HepG2 (cell line): ENCODE results near the gene TMEM270. TPM values are rescaled to one million over a fixed set of nuclear protein-coding genes. Genes with fewer than 3 reads are reported as not detected.

ENCODE experiments used
- ATAC-seq: fragments of 200-7000 bp; cut with Tn5 transposase; 3 replicates; pipeline ENCODE4 v1.9.1; 2020; ENCODE audit warnings: mild to moderate bottlenecking, moderate library complexity
- BruUV-seq: library from RNA; stranded (reverse); fragments of 400-500 nt; replicated peaks from 2 replicates; lab custom pipeline; 2021; lab: Mats Ljungman, UMichigan
- CTCF ChIA-PET: fragments of 300-600 bp; formaldehyde crosslinking; extraction: SDS; loops from one replicate; lab custom pipeline; 2021; ENCODE audit warnings: low total read pairs, inconsistent platforms, low intra/inter-chr PET ratio; lab: Yijun Ruan, JAX
- POLR2A ChIA-PET: fragments of 350-600 bp; sonication (Branson Sonifier 250); formaldehyde crosslinking; loops from one replicate; lab custom pipeline; 2020; ENCODE audit warnings: antibody characterized with exemption, inconsistent platforms; lab: Yijun Ruan, JAX
- DNase-seq: peaks from one replicate; pipeline ENCODE4 v3.0.0-alpha.2; 2015; ENCODE audit warnings: low spot score
- FAIRE-seq: peaks from 3 replicates; lab custom pipeline; 2011; peaks lifted over from hg19 to GRCh38; lab: Jason Lieb, UNC
- H2AFZ ChIP-seq: one replicate; pipeline ENCODE4 v1.6.1; 2011; ENCODE audit warnings: low read length, inconsistent platforms
- H3K27ac ChIP-seq: fragments of 300-600 bp; 3 replicates; pipeline ENCODE4 v1.8.0; 2011; ENCODE audit warnings: mixed run types, mild to moderate bottlenecking, mixed read lengths, low read length, inconsistent platforms; ENCODE audit not compliant: insufficient read depth; ENCODE audit errors: extremely low read length
- H3K27me3 ChIP-seq, 2 experiments: fragments of 200-600 bp in 1 of 2; 2 replicates in 1 of 2; 3 replicates in 1 of 2; pipeline versions ENCODE4 v1.6.0 to v1.8.0; 2011; ENCODE audit warnings: low read length in 2 of 2, mild to moderate bottlenecking in 2 of 2, moderate library complexity in 2 of 2, inconsistent platforms in 1 of 2; ENCODE audit not compliant: insufficient read depth in 2 of 2, control insufficient read depth in 1 of 2
- H3K36me3 ChIP-seq, 2 experiments: fragments of 200-600 bp in 1 of 2; replicated peaks in 1 of 2; 2 replicates in 1 of 2; 3 replicates in 1 of 2; pipeline versions ENCODE4 v1.5.1 to v1.8.0; 2011; ENCODE audit warnings: low read length in 2 of 2, inconsistent platforms in 1 of 2; ENCODE audit not compliant: insufficient read depth in 2 of 2, control insufficient read depth in 1 of 2
- H3K4me1 ChIP-seq: 2 replicates; pipeline ENCODE4 v1.5.1; 2012; ENCODE audit warnings: low read length, inconsistent platforms; ENCODE audit not compliant: insufficient read depth
- H3K4me2 ChIP-seq: 2 replicates; pipeline ENCODE4 v1.6.0; 2011; ENCODE audit warnings: low read depth, low read length, inconsistent platforms
- H3K4me3 ChIP-seq, 3 experiments: fragments of 200-600 bp in 1 of 3; sonication (generic), shearing (Covaris generic) in 1 of 3; replicated peaks in 1 of 3; 2 replicates each; pipeline ENCODE4 v1.5.1; 2011 to 2016; ENCODE audit warnings: low read length in 3 of 3, inconsistent platforms in 2 of 3, low read depth in 2 of 3, mild to moderate bottlenecking in 2 of 3, control low read depth in 1 of 3, mixed read lengths in 1 of 3; ENCODE audit not compliant: insufficient read depth in 1 of 3
- H3K79me2 ChIP-seq: one replicate; pipeline ENCODE4 v1.6.1; 2011; ENCODE audit warnings: low read length, inconsistent platforms; ENCODE audit not compliant: insufficient read depth
- H3K9ac ChIP-seq: 2 replicates; pipeline ENCODE4 v1.6.0; 2011; ENCODE audit warnings: mild to moderate bottlenecking, low read depth, low read length, inconsistent platforms; ENCODE audit not compliant: insufficient read depth
- H3K9me3 ChIP-seq: 2 replicates; pipeline ENCODE4 v1.5.1; 2012; ENCODE audit warnings: mild to moderate bottlenecking, low read length
- H4K20me1 ChIP-seq: 2 replicates; pipeline ENCODE4 v1.6.0; 2011; ENCODE audit warnings: inconsistent platforms, mild to moderate bottlenecking, low read length, moderate library complexity; ENCODE audit not compliant: insufficient read depth
- GLI4 ChIP-seq: sonication (generic); formaldehyde crosslinking; IDR thresholded peaks from 2 replicates; pipeline ENCODE4 v1.5.1; 2020; ENCODE audit warnings: missing genetic modification reagents, mild to moderate bottlenecking, moderate library complexity, borderline replicate concordance
- KDM4B ChIP-seq: sonication (generic); formaldehyde crosslinking; IDR thresholded peaks from 2 replicates; pipeline ENCODE4 v1.4.0; 2020; ENCODE audit warnings: missing genetic modification reagents
- MIER3 ChIP-seq: IDR thresholded peaks from 2 replicates; pipeline ENCODE4 v1.6.1; 2016; ENCODE audit warnings: missing compliant biosample characterization, borderline replicate concordance
- SP140L ChIP-seq: sonication (generic); formaldehyde crosslinking; IDR thresholded peaks from 2 replicates; pipeline ENCODE4 v1.4.0; 2020; ENCODE audit warnings: missing genetic modification reagents, borderline replicate concordance
- U2AF2 ChIP-seq: fragments of 200-400 bp; formaldehyde crosslinking; IDR thresholded peaks from 2 replicates; pipeline ENCODE4 v1.6.1; 2017; ENCODE audit warnings: low read depth, mild to moderate bottlenecking, low read length
- ZMYM4 ChIP-seq: sonication (generic); formaldehyde crosslinking; IDR thresholded peaks from 2 replicates; pipeline ENCODE4 v1.8.1; 2023; ENCODE audit warnings: mild to moderate bottlenecking, missing genetic modification reagents
- ZNF292 ChIP-seq: sonication (generic); formaldehyde crosslinking; IDR thresholded peaks from 2 replicates; pipeline ENCODE4 v1.8.1; 2022; ENCODE audit warnings: mild to moderate bottlenecking, low read depth, missing genetic modification reagents, borderline replicate concordance
- ZNF552 ChIP-seq: sonication (generic); formaldehyde crosslinking; IDR thresholded peaks from 2 replicates; pipeline ENCODE4 v1.9.0; 2022; ENCODE audit warnings: missing genetic modification reagents, mild to moderate bottlenecking, borderline replicate concordance
- ZNF563 ChIP-seq: sonication (generic); formaldehyde crosslinking; IDR thresholded peaks from 2 replicates; pipeline ENCODE4 v1.8.0; 2022; ENCODE audit warnings: mild to moderate bottlenecking, moderate library complexity, missing genetic modification reagents
- ZNF773 ChIP-seq: sonication (generic); formaldehyde crosslinking; IDR thresholded peaks from 2 replicates; pipeline ENCODE4 v1.4.0; 2020; ENCODE audit warnings: missing genetic modification reagents, borderline replicate concordance
- ZSCAN22 ChIP-seq: sonication (generic); formaldehyde crosslinking; IDR thresholded peaks from 2 replicates; pipeline ENCODE4 v1.4.0; 2020; ENCODE audit warnings: mild to moderate bottlenecking, missing genetic modification reagents
- WGBS: methylation state at CpG from one replicate; pipeline ENCODE4 v1.1.6; 2017; ENCODE audit warnings: low lambda C conversion rate; 5-methylcytosine and 5-hydroxymethylcytosine counted together
- in situ Hi-C: cut with HindIII; loops from 2 replicates; pipeline ENCODE4 v1.10.0; 2017; ENCODE audit warnings: low pct_unique_long_range_greater_than_20kb; ENCODE audit not compliant: extremely low pct_ligation_motif_present
- intact Hi-C: fragments of 100-400 bp; cut with micrococcal nuclease; formaldehyde crosslinking; loops from one replicate; pipeline ENCODE4 v1.10.0; 2022; ENCODE audit not compliant: unreplicated experiment
- polyA plus RNA-seq, 8 experiments: library from polyadenylated mRNA; depleted of rRNA in 3 of 8; stranded (reverse) in 7 of 8; unstranded in 1 of 8; fragments of >200 nt; fragmentation: Illumina TruSeq in 4 of 8; extraction: Trizol in 4 of 8; gene quantifications; 2 replicates each; pipeline versions ENCODE4 v1.2.1 to v1.2.3, GENCODE V29; 2011 to 2016; ENCODE audit warnings: low read depth in 4 of 8, missing spikeins in 1 of 8, mixed read lengths in 1 of 8; ENCODE audit not compliant: insufficient read depth in 1 of 8
- total RNA-seq, 5 experiments: library from RNA; depleted of rRNA; stranded (reverse); fragments of >200 nt; fragmentation: Illumina TruSeq; extraction: Trizol; gene quantifications; 2 replicates each; pipeline ENCODE4 v1.2.3, GENCODE V29; 2016; ENCODE audit warnings: low read depth in 1 of 5
- TF ChIP-seq, protein P1 (sequence below): IDR thresholded peaks from 2 replicates; pipeline ENCODE4 v1.6.1; 2016; ENCODE audit warnings: low read depth, control low read depth
- TF ChIP-seq, protein P2 (sequence below): sonication (generic); formaldehyde crosslinking; IDR thresholded peaks from 2 replicates; pipeline ENCODE4 v1.5.0; 2020; ENCODE audit warnings: mild to moderate bottlenecking, missing genetic modification reagents, borderline replicate concordance
- TF ChIP-seq, protein P3 (sequence below): sonication (generic); formaldehyde crosslinking; IDR thresholded peaks from 2 replicates; pipeline ENCODE4 v1.5.0; 2020; ENCODE audit warnings: missing genetic modification reagents
- TF ChIP-seq, protein P4 (sequence below): IDR thresholded peaks from 2 replicates; pipeline ENCODE4 v1.6.1; 2018; ENCODE audit warnings: missing genetic modification reagents

TMEM270 gene
- total and polyA plus RNA-seq, 2 of the 13 experiments (the other 11 are each of a cell fraction or from before 2014, with no cell fraction given) = not detected

DNA sequence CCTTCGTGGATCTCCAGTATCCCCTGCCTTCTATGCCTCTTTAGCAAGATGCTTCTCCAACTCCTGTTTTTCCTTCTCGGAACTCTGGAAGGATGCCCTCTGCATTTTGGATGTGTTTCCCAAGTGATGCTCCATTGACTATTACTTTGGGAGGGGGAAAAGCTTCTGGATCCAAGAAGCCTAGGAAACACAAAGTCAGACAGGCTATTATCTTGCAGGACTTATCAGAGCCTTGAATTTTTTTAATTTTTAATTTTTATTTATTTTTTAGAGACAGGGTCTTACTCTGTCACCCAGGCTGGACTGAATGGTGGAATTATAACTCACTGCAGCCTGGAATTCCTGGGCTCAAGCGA lies 21.1 kb downstream of the TMEM270 start:
- 44% methylated on average over 3 of the region's 3 CpGs for WGBS
- Histone ChIP-seq H3K9ac (no peak overlapping the region), H3K27ac (no peak overlapping the region), H3K27me3 (peaks cover 1 to 22% of the 10 kb centered on the region in 2 experiments; a peak in 4 of 5 replicates), H3K4me3 (no peak overlapping the region), H4K20me1 (no peaks in the 10 kb centered on the region), H3K4me1 (peaks cover 34% of the 10 kb centered on the region), H2AFZ (no peak overlapping the region), H3K9me3 (no peaks in the 10 kb centered on the region), H3K79me2 (no peaks in the 10 kb centered on the region), H3K36me3 (no peaks in the 10 kb centered on the region), H3K4me2 (no peak overlapping the region)
- in situ Hi-C loops (no loop called here), intact Hi-C loops (no loop called here)
- no TSS peak for BruUV-seq
- POLR2A ChIA-PET = no interaction called here
- no peak for DNase-seq
- ATAC-seq = no peak
- CTCF ChIA-PET = no interaction called here
- FAIRE-seq = no peak
- TF ChIP-seq ZNF552 (CRISPR knock-in tag) (no peak), ZSCAN22 (CRISPR knock-in tag) (no peak), SP140L (CRISPR knock-in tag) (no peak), ZMYM4 (CRISPR knock-in tag) (no peak), ZNF292 (CRISPR knock-in tag) (no peak), U2AF2 (no peak), ZNF773 (CRISPR knock-in tag) (no peak), GLI4 (CRISPR knock-in tag) (no peak), ZNF563 (no peak), KDM4B (CRISPR knock-in tag) (no peak), MIER3 (CRISPR knock-in tag) (no peak)
- TF ChIP-seq, protein P1, sequence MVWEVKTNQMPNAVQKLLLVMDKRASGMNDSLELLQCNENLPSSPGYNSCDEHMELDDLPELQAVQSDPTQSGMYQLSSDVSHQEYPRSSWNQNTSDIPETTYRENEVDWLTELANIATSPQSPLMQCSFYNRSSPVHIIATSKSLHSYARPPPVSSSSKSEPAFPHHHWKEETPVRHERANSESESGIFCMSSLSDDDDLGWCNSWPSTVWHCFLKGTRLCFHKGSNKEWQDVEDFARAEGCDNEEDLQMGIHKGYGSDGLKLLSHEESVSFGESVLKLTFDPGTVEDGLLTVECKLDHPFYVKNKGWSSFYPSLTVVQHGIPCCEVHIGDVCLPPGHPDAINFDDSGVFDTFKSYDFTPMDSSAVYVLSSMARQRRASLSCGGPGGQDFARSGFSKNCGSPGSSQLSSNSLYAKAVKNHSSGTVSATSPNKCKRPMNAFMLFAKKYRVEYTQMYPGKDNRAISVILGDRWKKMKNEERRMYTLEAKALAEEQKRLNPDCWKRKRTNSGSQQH = no peak
- TF ChIP-seq, protein P2, sequence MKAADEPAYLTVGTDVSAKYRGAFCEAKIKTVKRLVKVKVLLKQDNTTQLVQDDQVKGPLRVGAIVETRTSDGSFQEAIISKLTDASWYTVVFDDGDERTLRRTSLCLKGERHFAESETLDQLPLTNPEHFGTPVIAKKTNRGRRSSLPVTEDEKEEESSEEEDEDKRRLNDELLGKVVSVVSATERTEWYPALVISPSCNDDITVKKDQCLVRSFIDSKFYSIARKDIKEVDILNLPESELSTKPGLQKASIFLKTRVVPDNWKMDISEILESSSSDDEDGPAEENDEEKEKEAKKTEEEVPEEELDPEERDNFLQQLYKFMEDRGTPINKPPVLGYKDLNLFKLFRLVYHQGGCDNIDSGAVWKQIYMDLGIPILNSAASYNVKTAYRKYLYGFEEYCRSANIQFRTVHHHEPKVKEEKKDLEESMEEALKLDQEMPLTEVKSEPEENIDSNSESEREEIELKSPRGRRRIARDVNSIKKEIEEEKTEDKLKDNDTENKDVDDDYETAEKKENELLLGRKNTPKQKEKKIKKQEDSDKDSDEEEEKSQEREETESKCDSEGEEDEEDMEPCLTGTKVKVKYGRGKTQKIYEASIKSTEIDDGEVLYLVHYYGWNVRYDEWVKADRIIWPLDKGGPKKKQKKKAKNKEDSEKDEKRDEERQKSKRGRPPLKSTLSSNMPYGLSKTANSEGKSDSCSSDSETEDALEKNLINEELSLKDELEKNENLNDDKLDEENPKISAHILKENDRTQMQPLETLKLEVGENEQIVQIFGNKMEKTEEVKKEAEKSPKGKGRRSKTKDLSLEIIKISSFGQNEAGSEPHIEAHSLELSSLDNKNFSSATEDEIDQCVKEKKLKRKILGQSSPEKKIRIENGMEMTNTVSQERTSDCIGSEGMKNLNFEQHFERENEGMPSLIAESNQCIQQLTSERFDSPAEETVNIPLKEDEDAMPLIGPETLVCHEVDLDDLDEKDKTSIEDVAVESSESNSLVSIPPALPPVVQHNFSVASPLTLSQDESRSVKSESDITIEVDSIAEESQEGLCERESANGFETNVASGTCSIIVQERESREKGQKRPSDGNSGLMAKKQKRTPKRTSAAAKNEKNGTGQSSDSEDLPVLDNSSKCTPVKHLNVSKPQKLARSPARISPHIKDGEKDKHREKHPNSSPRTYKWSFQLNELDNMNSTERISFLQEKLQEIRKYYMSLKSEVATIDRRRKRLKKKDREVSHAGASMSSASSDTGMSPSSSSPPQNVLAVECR (CRISPR knock-in tag) = no peak
- TF ChIP-seq, protein P3, sequence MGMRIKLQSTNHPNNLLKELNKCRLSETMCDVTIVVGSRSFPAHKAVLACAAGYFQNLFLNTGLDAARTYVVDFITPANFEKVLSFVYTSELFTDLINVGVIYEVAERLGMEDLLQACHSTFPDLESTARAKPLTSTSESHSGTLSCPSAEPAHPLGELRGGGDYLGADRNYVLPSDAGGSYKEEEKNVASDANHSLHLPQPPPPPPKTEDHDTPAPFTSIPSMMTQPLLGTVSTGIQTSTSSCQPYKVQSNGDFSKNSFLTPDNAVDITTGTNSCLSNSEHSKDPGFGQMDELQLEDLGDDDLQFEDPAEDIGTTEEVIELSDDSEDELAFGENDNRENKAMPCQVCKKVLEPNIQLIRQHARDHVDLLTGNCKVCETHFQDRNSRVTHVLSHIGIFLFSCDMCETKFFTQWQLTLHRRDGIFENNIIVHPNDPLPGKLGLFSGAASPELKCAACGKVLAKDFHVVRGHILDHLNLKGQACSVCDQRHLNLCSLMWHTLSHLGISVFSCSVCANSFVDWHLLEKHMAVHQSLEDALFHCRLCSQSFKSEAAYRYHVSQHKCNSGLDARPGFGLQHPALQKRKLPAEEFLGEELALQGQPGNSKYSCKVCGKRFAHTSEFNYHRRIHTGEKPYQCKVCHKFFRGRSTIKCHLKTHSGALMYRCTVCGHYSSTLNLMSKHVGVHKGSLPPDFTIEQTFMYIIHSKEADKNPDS (CRISPR knock-in tag) = no peak
- TF ChIP-seq, protein P4, sequence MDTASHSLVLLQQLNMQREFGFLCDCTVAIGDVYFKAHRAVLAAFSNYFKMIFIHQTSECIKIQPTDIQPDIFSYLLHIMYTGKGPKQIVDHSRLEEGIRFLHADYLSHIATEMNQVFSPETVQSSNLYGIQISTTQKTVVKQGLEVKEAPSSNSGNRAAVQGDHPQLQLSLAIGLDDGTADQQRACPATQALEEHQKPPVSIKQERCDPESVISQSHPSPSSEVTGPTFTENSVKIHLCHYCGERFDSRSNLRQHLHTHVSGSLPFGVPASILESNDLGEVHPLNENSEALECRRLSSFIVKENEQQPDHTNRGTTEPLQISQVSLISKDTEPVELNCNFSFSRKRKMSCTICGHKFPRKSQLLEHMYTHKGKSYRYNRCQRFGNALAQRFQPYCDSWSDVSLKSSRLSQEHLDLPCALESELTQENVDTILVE = no peak
